ENCODE data around the gene DCANP1.
"Not testable (repeated sequence)": the region's sequence is repeated elsewhere in the genome, so short reads cannot be mapped to it uniquely, and the experiment has no call there.

The DCANP1 gene

GRCh38 chr5:135447298-135447929 is at the start of gene DCANP1:
TSS of gene DCANP1 (minus strand) at chr5:135447348. CDS start at chr5:135447108, 240 bp downstream.
- no peak for DNase-seq
- in situ Hi-C loops (cut with HindIII; ENCODE audit: low pct_ligation_motif_present, low pct_unique_long_range_greater_than_20kb, low sequenced_read_pairs): no loop called here

DNA sequence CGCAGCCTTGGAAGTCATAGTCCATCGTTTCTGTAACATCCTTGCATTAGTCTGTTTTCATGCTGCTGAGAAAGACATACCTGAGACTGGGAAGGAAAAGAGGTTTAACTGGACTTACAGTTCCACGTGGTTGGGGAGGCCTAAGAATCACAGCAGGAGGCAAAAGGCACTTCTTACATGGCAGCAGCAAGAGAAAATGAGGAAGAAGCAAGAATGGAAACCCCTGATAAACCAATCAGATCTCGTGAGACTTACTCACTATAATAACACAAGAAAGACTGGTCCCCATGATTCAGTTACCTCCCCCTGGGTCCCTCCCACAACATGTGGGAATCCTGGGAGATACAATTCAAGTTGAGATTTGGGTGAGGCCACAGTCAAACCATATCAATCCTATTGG is 48.4 kb upstream of the DCANP1 start:
- in situ Hi-C loops (cut with HindIII; ENCODE audit: low pct_ligation_motif_present, low pct_unique_long_range_greater_than_20kb, low sequenced_read_pairs); DNase-seq: not testable (repeated sequence)

DNA sequence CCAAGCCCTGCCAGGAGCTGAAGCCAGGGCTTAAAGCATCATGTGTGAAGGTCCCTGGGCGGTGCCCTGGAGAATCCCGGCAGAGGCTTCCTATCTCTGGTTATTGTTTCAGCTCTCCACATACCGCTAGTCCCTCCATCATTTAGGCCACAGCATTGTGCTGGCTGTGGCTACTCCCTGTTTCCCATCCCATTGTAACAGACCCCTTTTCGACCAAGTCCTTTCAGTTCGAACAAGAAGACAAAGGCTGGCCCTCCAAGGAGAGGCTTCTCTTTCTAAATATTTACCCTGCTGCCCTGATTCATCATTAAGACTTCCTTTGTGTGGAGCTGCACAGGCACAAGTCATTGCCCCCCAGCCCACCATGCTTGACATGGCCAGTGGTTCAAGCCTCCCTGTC is 47.0 kb upstream of the DCANP1 start:
- in situ Hi-C loops (cut with HindIII; ENCODE audit: low pct_ligation_motif_present, low pct_unique_long_range_greater_than_20kb, low sequenced_read_pairs): no loop called here
- DNase-seq: no peak

DNA sequence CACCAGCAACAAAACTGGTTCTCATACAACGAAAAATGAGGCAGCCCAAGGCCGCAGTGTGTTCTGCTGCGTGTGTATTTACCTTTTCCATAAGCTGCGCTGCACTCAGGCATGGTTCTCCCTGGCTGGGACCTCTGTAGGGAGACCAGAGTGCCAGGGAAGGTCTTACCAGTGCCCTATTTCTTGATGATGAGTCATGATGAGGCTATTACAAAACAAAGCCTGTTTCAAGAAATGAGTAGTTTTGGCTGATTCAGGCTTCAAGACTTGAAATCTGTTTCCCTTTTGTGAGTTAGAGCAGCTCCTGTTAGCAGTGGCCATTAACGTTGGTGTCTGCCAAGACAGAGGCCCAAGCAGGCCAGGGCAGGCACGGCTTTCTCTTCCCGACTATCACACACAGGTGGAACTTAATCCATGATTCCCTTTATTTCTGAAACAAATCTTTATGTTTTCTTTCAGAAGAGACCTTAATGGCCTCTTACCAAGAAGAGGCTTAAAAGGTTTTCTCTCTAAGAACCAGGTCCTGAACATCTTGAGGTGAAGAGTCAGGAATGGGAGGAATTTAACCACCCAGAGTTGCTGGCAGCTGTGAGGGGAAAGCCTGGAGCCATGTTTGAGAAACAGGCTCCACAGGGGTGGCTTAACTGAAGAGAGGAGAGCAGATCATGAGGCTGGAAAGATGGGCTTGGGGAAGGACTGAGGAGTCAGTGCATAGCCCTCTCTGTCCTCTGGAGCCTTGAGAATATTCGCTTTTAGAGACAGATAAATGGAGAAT is 46.4 kb upstream of the DCANP1 start:
- peak; percentile 33 for DNase-seq
- in situ Hi-C loops (cut with HindIII; ENCODE audit: low pct_ligation_motif_present, low pct_unique_long_range_greater_than_20kb, low sequenced_read_pairs): no loop called here

DNA sequence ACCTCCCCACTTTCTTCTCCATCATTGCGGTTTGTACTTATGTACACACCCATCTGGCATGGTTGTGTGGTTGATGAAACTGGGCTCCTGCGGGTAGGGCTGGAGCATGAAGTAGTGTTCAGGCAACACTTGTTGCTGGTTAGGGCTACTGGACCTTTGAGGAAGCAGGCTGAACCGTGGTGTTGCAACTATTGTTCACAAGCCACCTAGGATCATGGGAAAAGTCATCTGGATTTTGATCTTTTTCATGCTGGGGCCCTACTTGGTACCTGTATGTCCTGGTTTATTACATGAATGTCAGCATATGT is 45.1 kb upstream of the DCANP1 start:
- in situ Hi-C loops (cut with HindIII; ENCODE audit: low pct_ligation_motif_present, low pct_unique_long_range_greater_than_20kb, low sequenced_read_pairs): no loop called here
- no peak for DNase-seq

GRCh38 chr5:135491552-135492318 is 44.6 kb upstream of the DCANP1 start:
- in situ Hi-C loops (cut with HindIII; ENCODE audit: low pct_ligation_motif_present, low pct_unique_long_range_greater_than_20kb, low sequenced_read_pairs): no loop called here
- no peak for DNase-seq

- no peak for DNase-seq
- in situ Hi-C loops (cut with HindIII; ENCODE audit: low pct_ligation_motif_present, low pct_unique_long_range_greater_than_20kb, low sequenced_read_pairs): no loop called here
These were observed 43.9 kb upstream of the DCANP1 start for GRCh38 chr5:135491038-135491551.

- in situ Hi-C loops (cut with HindIII; ENCODE audit: low pct_ligation_motif_present, low pct_unique_long_range_greater_than_20kb, low sequenced_read_pairs): no loop called here
- DNase-seq: no peak
These were observed 43.3 kb upstream of the DCANP1 start for GRCh38 chr5:135490245-135491037.

DNA sequence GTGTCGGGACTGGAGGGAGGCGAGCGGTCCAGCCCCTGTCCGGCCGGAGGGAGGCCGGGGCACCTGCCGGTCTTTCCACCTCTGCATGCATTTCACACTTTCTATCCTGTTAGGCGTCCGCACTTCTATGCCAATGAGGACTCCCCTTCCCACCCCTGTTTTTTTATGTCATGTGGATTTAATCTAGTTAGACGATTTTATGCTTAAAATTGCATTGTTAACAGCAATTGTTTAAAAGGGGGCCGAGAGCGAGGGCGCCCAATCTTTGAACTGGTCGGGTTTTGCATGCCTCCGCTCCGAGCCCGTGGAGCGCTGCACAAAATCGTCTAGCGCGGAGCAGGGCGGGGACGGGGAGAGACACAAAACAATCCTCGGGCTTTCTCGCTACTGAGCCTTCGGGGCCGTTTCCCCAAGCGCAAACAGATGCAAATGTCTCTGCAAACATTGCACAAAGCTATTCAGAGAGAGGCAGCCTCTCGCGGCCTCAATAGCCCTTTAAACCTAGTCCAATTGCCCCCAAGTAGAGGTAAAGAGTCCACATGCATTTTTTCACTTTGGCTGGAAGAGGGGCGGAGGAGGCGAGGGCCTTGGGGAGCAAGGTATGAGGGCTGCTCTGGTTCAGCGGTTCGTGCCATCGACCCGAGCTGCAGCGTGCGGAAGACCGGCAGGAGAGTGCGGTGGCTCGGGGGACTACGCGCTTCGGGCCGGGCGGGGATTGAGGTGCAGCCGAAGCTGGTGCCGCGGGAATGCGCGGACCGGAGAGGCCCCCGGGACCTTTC is 42.5 kb upstream of the DCANP1 start:
- in situ Hi-C loops (cut with HindIII; ENCODE audit: low pct_ligation_motif_present, low pct_unique_long_range_greater_than_20kb, low sequenced_read_pairs): no loop called here

DNA sequence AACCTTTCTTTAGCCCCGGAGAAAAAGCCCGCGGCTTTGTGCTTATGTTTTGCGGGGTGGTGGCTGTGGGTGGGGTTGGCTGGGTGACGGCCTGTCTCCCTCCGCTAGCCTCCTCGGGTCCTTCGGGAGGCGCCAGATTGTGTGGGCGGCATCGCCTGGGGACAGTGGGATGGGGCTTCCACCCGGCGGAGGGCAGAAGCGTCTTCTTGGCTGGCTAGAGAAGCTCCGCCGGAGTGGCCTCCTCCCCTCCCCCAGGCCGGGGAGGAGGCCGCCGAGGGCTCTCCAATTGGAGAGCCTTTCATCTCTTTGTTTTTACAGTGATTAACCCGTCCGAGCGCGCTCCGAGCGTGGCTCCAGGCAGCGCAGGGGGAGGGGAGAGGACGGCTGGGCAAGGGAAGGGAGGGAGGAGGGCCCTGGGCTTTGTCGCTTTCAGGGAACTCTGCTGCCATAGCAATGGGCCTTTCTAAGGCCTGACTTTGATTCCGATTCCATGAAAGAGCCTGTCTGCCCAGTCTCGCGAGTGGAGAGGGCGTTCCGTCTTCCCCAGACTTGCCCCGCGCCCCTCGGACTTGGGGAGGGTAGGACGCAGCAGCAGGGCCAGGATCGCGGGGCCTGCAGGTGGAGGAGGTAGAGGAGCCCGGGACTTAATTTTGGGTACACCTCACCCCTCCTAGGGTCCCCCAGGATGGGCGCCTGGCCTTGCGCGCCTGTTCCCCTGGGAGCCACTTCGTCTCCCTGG is 41.7 kb upstream of the DCANP1 start:
- DNase-seq: peak; percentile 31
- in situ Hi-C loops (cut with HindIII; ENCODE audit: low pct_ligation_motif_present, low pct_unique_long_range_greater_than_20kb, low sequenced_read_pairs): no loop called here

More for the DNA sequence above, 42.5 kb upstream of the DCANP1 start:
- DNase-seq: no peak

DNA sequence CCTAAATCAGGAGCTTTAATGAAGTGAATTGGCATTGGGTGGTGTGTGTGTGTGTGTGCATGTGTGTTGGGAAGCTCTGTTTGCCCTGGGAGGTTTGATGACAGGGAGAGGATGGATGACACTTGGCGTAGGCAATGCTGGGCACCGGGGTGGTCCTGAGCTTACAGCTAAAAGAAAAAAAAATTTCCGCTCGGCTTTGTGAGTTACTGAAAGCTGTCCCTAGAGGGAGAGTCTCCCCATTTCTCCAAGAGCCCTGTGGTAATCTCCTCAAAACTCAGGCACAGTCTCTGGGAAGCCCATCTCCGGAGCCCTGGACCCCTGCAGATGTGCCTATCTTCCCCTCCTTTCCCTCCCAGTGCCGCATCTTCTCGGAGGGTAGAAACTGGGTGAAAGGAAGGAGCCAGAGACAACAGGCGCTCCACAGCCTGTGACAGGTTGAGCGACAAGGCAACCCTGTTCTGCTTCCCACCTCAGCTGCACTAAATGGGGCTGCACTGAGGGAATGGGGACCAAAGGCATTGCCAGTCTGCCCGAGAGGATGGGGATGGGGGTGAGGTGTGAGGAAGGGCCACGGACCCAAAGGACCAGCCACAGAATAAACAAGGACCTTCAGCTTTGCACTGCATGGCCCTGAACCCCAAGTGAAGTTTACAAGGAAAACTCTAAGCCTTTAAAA is 40.8 kb upstream of the DCANP1 start:
- no peak for DNase-seq
- in situ Hi-C loops (cut with HindIII; ENCODE audit: low pct_ligation_motif_present, low pct_unique_long_range_greater_than_20kb, low sequenced_read_pairs): no loop called here

DNA sequence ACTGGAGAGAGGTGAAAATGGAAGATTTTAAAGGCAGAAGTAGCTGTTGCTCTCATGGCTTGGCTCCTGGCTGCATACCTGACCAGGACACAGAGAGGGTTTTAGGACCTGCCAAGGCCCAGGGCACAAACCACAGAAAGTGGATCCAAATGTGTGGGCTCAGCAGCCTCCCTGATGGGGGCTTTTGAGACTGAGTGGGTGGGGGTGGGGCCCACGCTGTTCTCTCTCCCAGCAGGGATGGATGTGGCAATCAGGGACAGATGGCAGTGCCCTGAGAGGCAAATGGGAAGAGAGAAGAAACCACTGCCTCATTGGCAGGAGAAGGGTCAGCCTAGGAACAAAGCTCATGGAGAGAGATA is 39.9 kb upstream of the DCANP1 start:
- DNase-seq: no peak
- in situ Hi-C loops (cut with HindIII; ENCODE audit: low pct_ligation_motif_present, low pct_unique_long_range_greater_than_20kb, low sequenced_read_pairs): no loop called here

- in situ Hi-C loops (cut with HindIII; ENCODE audit: low pct_ligation_motif_present, low pct_unique_long_range_greater_than_20kb, low sequenced_read_pairs): no loop called here
- DNase-seq: no peak
These were observed 39.2 kb upstream of the DCANP1 start for GRCh38 chr5:135486131-135487036.

- in situ Hi-C loops (cut with HindIII; ENCODE audit: low pct_ligation_motif_present, low pct_unique_long_range_greater_than_20kb, low sequenced_read_pairs): no loop called here
These were observed 37.5 kb upstream of the DCANP1 start for GRCh38 chr5:135484674-135485086.

DNA sequence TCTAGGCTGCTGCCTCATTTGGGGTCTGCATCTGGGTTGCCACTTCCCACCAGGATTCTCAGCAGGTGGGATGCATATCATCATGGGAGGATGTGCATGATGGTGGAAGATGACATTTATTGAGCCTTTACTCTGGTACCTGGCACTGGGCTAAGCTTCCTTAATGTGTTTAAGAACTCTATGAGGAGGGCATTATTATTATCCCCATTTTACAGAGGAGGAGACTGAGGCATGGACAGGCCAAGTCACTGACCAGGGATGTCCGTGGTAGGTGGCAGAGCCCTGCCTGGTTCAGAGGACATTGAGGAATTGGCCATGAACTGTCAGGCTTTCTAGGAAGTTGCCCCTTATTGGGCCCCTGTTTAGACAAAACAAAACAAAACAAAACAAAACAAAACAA is 36.1 kb upstream of the DCANP1 start:
- in situ Hi-C loops (cut with HindIII; ENCODE audit: low pct_ligation_motif_present, low pct_unique_long_range_greater_than_20kb, low sequenced_read_pairs): no loop called here
- no peak for DNase-seq

More at GRCh38 chr5:135484674-135485086, 37.5 kb upstream of the DCANP1 start:
- no peak for DNase-seq

GRCh38 chr5:135482381-135482933 is 35.3 kb upstream of the DCANP1 start:
- DNase-seq: no peak

More at GRCh38 chr5:135482381-135482933, 35.3 kb upstream of the DCANP1 start:
- in situ Hi-C loops (cut with HindIII; ENCODE audit: low pct_ligation_motif_present, low pct_unique_long_range_greater_than_20kb, low sequenced_read_pairs): no loop called here

All from ACHN (cell line).